ENCODE measurements around the gene TRMT10B. TPM values are rescaled to one million over a fixed set of nuclear protein-coding genes. Genes with fewer than 3 reads are reported as not detected.

TRMT10B gene, protein sequence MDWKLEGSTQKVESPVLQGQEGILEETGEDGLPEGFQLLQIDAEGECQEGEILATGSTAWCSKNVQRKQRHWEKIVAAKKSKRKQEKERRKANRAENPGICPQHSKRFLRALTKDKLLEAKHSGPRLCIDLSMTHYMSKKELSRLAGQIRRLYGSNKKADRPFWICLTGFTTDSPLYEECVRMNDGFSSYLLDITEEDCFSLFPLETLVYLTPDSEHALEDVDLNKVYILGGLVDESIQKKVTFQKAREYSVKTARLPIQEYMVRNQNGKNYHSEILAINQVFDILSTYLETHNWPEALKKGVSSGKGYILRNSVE
- total RNA-seq, result 8.8 TPM
- long read RNA-seq, transcript TRMT10B-201 (9 exons, 2,281 nt), result major isoform, 5 of 68 reads
- long read RNA-seq, partial matches to known transcripts, result 2 of 68 reads
- long read RNA-seq, other reads (novel, unspliced or antisense), result 58 of 68 reads

DNA sequence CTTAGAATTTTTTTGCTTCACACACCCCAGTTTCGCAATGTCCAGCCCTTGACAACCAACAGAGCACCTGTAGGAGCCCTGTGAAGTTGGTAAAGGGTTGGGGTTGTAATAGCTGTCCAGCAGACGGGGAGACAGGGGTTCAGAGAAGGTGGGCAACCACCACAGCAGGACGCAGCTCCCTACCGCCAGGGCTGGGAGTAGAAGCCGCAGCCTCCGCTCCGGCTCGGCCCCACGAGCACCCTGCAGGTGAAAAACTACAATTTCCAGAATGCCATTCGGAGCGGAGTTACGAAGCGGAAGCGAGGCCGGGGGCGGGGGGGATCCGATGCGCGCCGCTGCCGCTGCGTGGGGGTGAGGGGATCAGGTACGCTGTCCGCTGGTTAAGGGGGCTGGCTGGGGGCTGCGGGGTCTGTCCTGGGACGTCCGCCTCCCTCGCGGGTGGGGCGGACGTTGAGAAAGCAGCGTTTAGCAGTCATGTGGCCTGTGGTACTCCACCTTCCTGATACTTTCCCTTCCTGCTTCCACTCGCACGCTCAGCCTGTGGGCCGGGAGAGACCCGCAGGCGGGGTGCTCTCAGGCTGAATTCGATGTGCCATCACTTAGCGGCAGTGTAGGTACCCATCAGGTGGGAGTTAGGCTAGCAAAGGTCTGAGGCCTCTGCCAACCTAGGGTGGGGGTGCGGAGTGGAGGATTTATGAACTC is at the start of gene TRMT10B:
TSS of gene TRMT10B (plus strand) at position 317 of the 702 bp plus-strand sequence. CDS start 8,127 bp downstream, outside the sequence.
- ATAC-seq, result peak; percentile 93 to 98
- H3K4me3 ChIP-seq, result peak within 1 kb of the TSS; percentile 84
- no peaks in the 10 kb centered on the region for H3K27me3 ChIP-seq (ENCODE audit: low read depth)
- peak within 1 kb of the TSS; percentile 87 for H3K27ac ChIP-seq
- TF ChIP-seq, protein P1, sequence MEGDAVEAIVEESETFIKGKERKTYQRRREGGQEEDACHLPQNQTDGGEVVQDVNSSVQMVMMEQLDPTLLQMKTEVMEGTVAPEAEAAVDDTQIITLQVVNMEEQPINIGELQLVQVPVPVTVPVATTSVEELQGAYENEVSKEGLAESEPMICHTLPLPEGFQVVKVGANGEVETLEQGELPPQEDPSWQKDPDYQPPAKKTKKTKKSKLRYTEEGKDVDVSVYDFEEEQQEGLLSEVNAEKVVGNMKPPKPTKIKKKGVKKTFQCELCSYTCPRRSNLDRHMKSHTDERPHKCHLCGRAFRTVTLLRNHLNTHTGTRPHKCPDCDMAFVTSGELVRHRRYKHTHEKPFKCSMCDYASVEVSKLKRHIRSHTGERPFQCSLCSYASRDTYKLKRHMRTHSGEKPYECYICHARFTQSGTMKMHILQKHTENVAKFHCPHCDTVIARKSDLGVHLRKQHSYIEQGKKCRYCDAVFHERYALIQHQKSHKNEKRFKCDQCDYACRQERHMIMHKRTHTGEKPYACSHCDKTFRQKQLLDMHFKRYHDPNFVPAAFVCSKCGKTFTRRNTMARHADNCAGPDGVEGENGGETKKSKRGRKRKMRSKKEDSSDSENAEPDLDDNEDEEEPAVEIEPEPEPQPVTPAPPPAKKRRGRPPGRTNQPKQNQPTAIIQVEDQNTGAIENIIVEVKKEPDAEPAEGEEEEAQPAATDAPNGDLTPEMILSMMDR (IDR thresholded peaks at IDR 0.05), result peak; percentile 8
- H3K4me1 ChIP-seq, result peaks cover 16% of the 10 kb centered on the region
- intact Hi-C loops (cut with DNase I), result no loop called here
- peak; percentile 78 for DNase-seq
- H3K36me3 ChIP-seq, result no peaks in the 10 kb centered on the region
- H3K9me3 ChIP-seq, result no peaks in the 10 kb centered on the region

DNA sequence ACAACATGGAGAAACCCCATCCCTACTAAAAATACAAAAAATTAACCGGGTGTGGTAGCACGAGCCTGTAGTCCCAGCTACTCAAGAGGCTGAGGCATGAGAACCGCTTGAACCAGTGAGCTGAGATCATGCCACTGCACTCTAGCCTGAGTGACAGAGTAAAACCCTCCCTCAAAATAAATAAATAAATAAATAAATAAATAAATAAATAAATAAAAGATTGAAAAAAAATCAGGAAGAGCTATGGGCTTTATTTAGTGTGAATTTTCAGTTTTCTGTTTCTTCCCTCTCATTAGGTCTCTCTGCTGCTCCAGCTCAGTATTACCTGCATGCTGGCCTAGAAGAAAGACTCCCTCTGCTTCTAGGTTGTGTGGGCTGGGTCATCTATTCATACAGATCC is 47.8 kb upstream of the TRMT10B start:
- ATAC-seq, result no peak
- no peaks in the 10 kb centered on the region for H3K4me1 ChIP-seq
- DNase-seq, result no peak
- no peak overlapping the region for H3K4me3 ChIP-seq
- H3K27me3 ChIP-seq (ENCODE audit: low read depth), result peaks cover 4% of the 10 kb centered on the region
- no peak overlapping the region for H3K27ac ChIP-seq
- no peaks in the 10 kb centered on the region for H3K9me3 ChIP-seq
- TF ChIP-seq, protein P1 (IDR thresholded peaks at IDR 0.05), result no peak
- intact Hi-C loops (cut with DNase I), result no loop called here
- no peaks in the 10 kb centered on the region for H3K36me3 ChIP-seq

DNA sequence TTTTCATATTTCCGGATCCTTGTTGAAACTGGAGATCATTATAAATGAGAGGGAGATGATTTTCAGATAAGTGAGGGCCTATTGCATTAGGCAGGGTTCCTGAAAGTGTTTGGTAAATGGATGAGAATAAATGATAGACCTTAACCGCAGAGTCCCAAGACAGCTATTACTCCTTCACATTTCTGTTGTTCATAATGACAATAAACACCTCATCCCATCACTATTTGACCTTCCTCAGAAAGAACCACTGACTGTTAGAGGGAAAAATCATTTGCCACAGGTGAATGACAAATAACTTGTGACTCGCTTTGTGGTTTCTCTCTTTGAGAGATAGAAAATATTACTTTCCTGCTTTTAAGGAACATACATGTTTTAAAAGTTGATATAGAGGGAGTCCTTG is 47.3 kb upstream of the TRMT10B start:
- Histone ChIP-seq H3K4me1 (no peaks in the 10 kb centered on the region), H3K27me3 (ENCODE audit: low read depth) (peaks cover 4% of the 10 kb centered on the region), H3K4me3 (no peak overlapping the region), H3K9me3 (no peaks in the 10 kb centered on the region), H3K36me3 (no peaks in the 10 kb centered on the region), H3K27ac (no peak overlapping the region)
- TF ChIP-seq, protein P1 (IDR thresholded peaks at IDR 0.05), result no peak
- no peak for ATAC-seq
- DNase-seq, result no peak
- intact Hi-C loops (cut with DNase I), result no loop called here

DNA sequence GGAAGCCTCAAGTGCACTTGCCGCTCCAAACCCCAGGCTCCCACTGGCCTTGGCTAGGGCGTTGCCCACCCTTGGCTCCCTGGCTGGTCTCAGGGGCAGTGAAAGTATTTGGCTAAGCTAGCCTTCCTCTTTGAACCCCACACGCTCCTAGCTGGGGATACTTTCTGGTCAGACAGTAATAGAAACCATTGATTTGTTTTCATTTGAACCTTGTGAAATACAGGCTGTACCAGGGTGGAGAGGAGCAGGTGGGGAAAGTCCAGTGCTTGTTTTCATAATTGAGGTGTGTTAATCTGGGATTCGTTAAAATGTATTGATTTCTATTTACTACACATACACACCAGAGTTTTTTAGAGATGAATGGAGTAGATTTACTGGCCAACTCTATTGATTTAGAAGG is 45.9 kb upstream of the TRMT10B start:
- no peak for DNase-seq
- H3K4me1 ChIP-seq, result no peaks in the 10 kb centered on the region
- no peaks in the 10 kb centered on the region for H3K36me3 ChIP-seq
- H3K27ac ChIP-seq, result no peak overlapping the region
- no peak overlapping the region for H3K4me3 ChIP-seq
- H3K9me3 ChIP-seq, result no peaks in the 10 kb centered on the region
- TF ChIP-seq, protein P1 (IDR thresholded peaks at IDR 0.05), result no peak
- intact Hi-C loops (cut with DNase I), result no loop called here
- H3K27me3 ChIP-seq (ENCODE audit: low read depth), result peaks cover 4% of the 10 kb centered on the region
- ATAC-seq, result no peak

DNA sequence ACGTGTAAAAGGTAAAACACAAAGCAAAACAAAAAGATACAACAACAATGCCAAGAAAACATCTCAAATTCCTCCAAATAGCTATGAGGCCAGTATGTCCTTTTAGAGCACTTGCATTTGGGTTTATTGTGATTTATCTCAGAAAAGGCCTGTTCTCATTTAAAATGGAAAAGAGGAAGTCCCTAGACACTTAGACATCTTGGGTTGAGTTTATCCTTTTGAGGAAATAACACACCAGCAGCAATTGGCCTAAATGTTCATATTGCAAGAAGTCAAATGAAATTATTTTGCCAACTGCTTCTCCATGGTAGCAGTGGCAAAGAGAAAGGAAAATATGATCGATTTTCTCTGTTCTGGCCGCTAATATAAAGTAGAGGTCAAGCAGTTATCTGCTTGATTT is 43.6 kb upstream of the TRMT10B start:
- intact Hi-C loops (cut with DNase I), result no loop called here
- H3K36me3 ChIP-seq, result no peaks in the 10 kb centered on the region
- no peaks in the 10 kb centered on the region for H3K9me3 ChIP-seq
- DNase-seq, result no peak
- TF ChIP-seq, protein P1 (IDR thresholded peaks at IDR 0.05), result no peak
- no peak for ATAC-seq
- no peak overlapping the region for H3K4me3 ChIP-seq
- H3K27me3 ChIP-seq (ENCODE audit: low read depth), result peaks cover 4% of the 10 kb centered on the region
- no peaks in the 10 kb centered on the region for H3K4me1 ChIP-seq
- no peak overlapping the region for H3K27ac ChIP-seq

All from lower lobe of right lung (tissue), 2 donors.